Measurements from ENCODE around the gene KATNB1. TPM values are rescaled to one million over a fixed set of nuclear protein-coding genes. Genes with fewer than 3 reads are reported as not detected.

KATNB1 gene
- total RNA-seq, 1 donor from 2014 or later: 18.0 TPM

- ATAC-seq (no peak), DNase-seq (peak; percentile 17)
- Histone ChIP-seq H3K9me3 (no peaks in the 10 kb centered on the region), H3K36me3 (peaks cover 85% of the 10 kb centered on the region), H3K4me3 (no peak overlapping the region), H3K27ac (no peak overlapping the region), H3K4me1 (no peaks in the 10 kb centered on the region), H3K27me3 (ENCODE audit: low read depth) (no peaks in the 10 kb centered on the region)
- TF ChIP-seq CTCF (IDR thresholded peaks at IDR 0.05): no peak
- intact Hi-C loops (cut with DNase I): no loop called here
Measured at GRCh38 chr16:57765160-57765728, 29.7 kb downstream of the KATNB1 start.

GRCh38 chr16:57766714-57767348, 31.3 kb downstream of the KATNB1 start:
- Histone ChIP-seq H3K4me1 (no peaks in the 10 kb centered on the region), H3K4me3 (no peak overlapping the region), H3K27ac (no peak overlapping the region), H3K36me3 (peaks cover 88% of the 10 kb centered on the region), H3K27me3 (ENCODE audit: low read depth) (no peaks in the 10 kb centered on the region), H3K9me3 (no peaks in the 10 kb centered on the region)
- ATAC-seq: no peak
- intact Hi-C loops (cut with DNase I): no loop called here
- TF ChIP-seq CTCF (IDR thresholded peaks at IDR 0.05): no peak
- DNase-seq: peak; percentile 39

GRCh38 chr16:57769541-57770145, 34.1 kb downstream of the KATNB1 start:
- Histone ChIP-seq H3K27ac (no peak overlapping the region), H3K9me3 (no peaks in the 10 kb centered on the region), H3K4me1 (no peaks in the 10 kb centered on the region), H3K4me3 (no peak overlapping the region), H3K27me3 (ENCODE audit: low read depth) (no peaks in the 10 kb centered on the region), H3K36me3 (peaks cover 77% of the 10 kb centered on the region)
- no peak for TF ChIP-seq CTCF (IDR thresholded peaks at IDR 0.05)
- intact Hi-C loops (cut with DNase I): no loop called here
- DNase-seq (peak; percentile 41), ATAC-seq (no peak)

- Histone ChIP-seq H3K4me1 (no peaks in the 10 kb centered on the region), H3K4me3 (no peak overlapping the region), H3K27ac (no peak overlapping the region), H3K9me3 (no peaks in the 10 kb centered on the region), H3K36me3 (peaks cover 75% of the 10 kb centered on the region), H3K27me3 (ENCODE audit: low read depth) (no peaks in the 10 kb centered on the region)
- intact Hi-C loops (cut with DNase I): no loop called here
- TF ChIP-seq CTCF (IDR thresholded peaks at IDR 0.05): no peak
- ATAC-seq: no peak
- no peak for DNase-seq
Measured at GRCh38 chr16:57770361-57770760, 34.8 kb downstream of the KATNB1 start.

GRCh38 chr16:57771141-57771785, 35.7 kb downstream of the KATNB1 start:
- H3K9me3 ChIP-seq: no peaks in the 10 kb centered on the region
- H3K36me3 ChIP-seq: peaks cover 75% of the 10 kb centered on the region
- no peak overlapping the region for H3K27ac ChIP-seq
- intact Hi-C loops (cut with DNase I): no loop called here
- DNase-seq (no peak), ATAC-seq (no peak)
- no peaks in the 10 kb centered on the region for H3K27me3 ChIP-seq (ENCODE audit: low read depth)
- no peak for TF ChIP-seq CTCF (IDR thresholded peaks at IDR 0.05)
- no peaks in the 10 kb centered on the region for H3K4me1 ChIP-seq
- H3K4me3 ChIP-seq: no peak overlapping the region

Measured in lower lobe of right lung (tissue), 2 donors.